SK-N-MC (cell line): ENCODE data around the gene GABPB2.

Experiments used
- DNase-seq: peaks from one replicate; pipeline ENCODE4 v3.0.0-alpha.2; 2011; ENCODE audit warnings: low read depth, low spot score
- H3K27ac ChIP-seq: fragments of 200-600 bp; sonication (generic); 2 replicates; pipeline ENCODE4 v1.5.1; 2016; ENCODE audit warnings: mixed run types
- H3K36me3 ChIP-seq: fragments of 200-600 bp; sonication (generic); 2 replicates; pipeline ENCODE4 v1.6.1; 2017; ENCODE audit warnings: antibody characterized with exemption, low read length, mixed read lengths; ENCODE audit not compliant: insufficient read depth
- H3K4me3 ChIP-seq: fragments of 200-600 bp; sonication (generic); 2 replicates; pipeline ENCODE4 v1.5.1; 2016
- H3K9ac ChIP-seq: fragments of 200-600 bp; sonication (generic); 2 replicates; pipeline ENCODE4 v1.8.0; 2017; ENCODE audit warnings: mixed run types, mixed read lengths; ENCODE audit not compliant: insufficient read length
- H3K9me3 ChIP-seq: fragments of 200-600 bp; sonication (generic); 2 replicates; pipeline ENCODE4 v1.6.1; 2017; ENCODE audit warnings: low read depth, mild to moderate bottlenecking, antibody characterized with exemption, low read length, moderate library complexity, mixed read lengths
- EZH2 ChIP-seq: fragments of 200-600 bp; sonication (generic); IDR thresholded peaks from one replicate; pipeline ENCODE4 v1.6.1; 2017; ENCODE audit warnings: antibody characterized with exemption
- FOXP2 ChIP-seq: optimal IDR thresholded peaks from 2 replicates; pipeline ENCODE3; 2011; ENCODE audit warnings: mild to moderate bottlenecking, moderate library complexity; ENCODE audit not compliant: insufficient read depth; ENCODE audit errors: extremely low read length, control extremely low read depth
- POLR2AphosphoS5 ChIP-seq: IDR thresholded peaks from 2 replicates; pipeline ENCODE4 v1.6.1; 2012; ENCODE audit warnings: mild to moderate bottlenecking, low read depth, low read length, borderline replicate concordance

GABPB2 gene

DNA sequence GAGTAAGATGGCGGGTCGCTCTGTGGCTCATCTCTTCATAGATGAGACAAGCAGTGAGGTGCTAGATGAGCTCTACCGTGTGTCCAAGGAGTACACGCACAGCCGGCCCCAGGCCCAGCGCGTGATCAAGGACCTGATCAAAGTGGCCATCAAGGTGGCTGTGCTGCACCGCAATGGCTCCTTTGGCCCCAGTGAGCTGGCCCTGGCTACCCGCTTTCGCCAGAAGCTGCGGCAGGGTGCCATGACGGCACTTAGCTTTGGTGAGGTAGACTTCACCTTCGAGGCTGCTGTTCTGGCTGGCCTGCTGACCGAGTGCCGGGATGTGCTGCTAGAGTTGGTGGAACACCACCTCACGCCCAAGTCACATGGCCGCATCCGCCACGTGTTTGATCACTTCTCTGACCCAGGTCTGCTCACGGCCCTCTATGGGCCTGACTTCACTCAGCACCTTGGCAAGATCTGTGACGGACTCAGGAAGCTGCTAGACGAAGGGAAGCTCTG, 88.2 kb downstream of the GABPB2 start:
- H3K36me3 ChIP-seq = peaks cover 25% of the 10 kb centered on the region; the same call in 1 of the 2 replicates
- no peak overlapping the region for H3K9ac ChIP-seq
- no peak overlapping the region for H3K4me3 ChIP-seq
- no peaks in the 10 kb centered on the region for H3K9me3 ChIP-seq
- H3K27ac ChIP-seq = no peak overlapping the region
- TF ChIP-seq POLR2AphosphoS5 (no peak), FOXP2 (no peak), EZH2 (no peak)
- no peak for DNase-seq

DNA sequence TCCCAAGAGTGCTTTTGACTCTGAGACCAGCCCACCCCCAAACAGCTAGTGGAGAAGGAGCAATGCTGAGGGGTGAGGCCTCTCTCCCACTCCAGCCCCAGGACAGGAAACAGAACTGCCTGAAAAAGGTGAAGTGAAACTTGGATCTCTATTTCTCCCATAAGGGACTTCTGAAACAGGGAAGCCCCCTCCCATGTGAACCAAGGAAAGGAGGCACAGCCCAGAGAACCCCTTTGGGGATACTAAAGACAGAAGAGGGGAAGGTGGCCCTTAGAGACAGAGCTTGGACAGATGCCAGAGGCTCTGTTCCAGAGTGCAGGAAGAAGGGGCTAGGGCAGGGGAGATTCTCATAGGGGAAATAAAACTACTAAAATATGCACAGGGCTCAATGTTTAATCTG, 88.8 kb downstream of the GABPB2 start:
- Histone ChIP-seq H3K27ac (no peak overlapping the region), H3K9me3 (no peaks in the 10 kb centered on the region), H3K9ac (no peak overlapping the region), H3K4me3 (no peak overlapping the region), H3K36me3 (peaks cover 25% of the 10 kb centered on the region; the same call in 1 of the 2 replicates)
- no peak for DNase-seq
- TF ChIP-seq EZH2 (no peak), POLR2AphosphoS5 (no peak), FOXP2 (no peak)

DNA sequence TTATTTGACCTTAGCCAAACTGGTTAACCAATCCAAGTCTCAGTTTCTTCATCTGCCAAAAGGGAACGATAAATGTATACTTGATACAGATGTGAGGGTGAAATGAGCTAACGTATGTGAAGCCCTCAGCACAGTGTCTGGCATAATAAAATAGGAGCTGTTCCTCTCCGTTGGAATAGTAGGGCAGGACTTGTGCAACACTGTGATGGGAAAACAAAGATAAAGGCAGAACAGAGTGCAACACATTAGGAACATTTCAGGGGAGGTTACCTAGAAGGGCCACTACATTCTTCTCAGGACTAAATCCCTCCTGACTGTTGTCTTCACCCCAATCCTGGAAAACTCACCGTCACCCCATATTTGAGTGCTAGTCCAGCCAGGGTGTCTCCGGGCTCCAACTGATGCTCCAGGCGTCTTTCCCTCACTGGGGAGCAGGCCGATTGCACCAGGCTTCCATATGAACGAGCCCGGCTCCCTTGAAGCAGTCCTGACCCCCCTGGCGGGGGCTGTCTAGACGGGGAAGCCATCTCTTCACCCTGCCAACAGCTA, 94.2 kb downstream of the GABPB2 start:
- no peak for TF ChIP-seq FOXP2
- no peak for TF ChIP-seq POLR2AphosphoS5
- no peak for TF ChIP-seq EZH2
- H3K27ac ChIP-seq = no peak overlapping the region

DNA sequence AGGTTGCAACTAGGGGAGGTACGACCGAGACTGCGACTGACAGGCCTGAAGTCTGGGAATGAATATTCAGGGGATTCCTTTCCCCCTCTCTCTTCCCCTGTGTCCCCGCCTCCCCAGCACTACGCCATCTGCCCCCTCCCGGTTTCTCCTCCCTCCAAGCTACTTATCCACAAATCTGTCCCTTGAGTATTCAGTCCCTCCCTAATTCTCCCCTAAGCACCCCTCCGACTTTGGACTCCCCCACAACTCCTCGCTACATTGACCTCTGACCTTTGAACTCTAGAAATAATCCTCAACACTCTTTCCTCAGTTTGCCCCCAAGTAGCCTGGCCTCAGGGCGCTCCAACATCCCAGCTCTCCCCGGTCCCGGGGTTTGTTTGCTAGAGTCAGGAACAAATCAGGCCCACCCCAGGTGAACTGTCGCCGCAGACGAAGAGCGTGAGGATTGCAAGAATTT, 94.7 kb downstream of the GABPB2 start:
- Histone ChIP-seq H3K27ac (peak overlapping the region; percentile 79), H3K4me3 (peak overlapping the region; percentile 87), H3K36me3 (peaks cover 24% of the 10 kb centered on the region), H3K9ac (peak overlapping the region; percentile 88), H3K9me3 (no peaks in the 10 kb centered on the region)
- no peak for TF ChIP-seq POLR2AphosphoS5
- no peak for TF ChIP-seq FOXP2
- TF ChIP-seq EZH2 = no peak
- DNase-seq = no peak

More for the DNA sequence above, 94.2 kb downstream of the GABPB2 start:
- DNase-seq = no peak
- peak overlapping the region; percentile 87 for H3K4me3 ChIP-seq
- peak overlapping the region; percentile 88 for H3K9ac ChIP-seq
- peaks cover 25% of the 10 kb centered on the region for H3K36me3 ChIP-seq
- H3K9me3 ChIP-seq = no peaks in the 10 kb centered on the region

DNA sequence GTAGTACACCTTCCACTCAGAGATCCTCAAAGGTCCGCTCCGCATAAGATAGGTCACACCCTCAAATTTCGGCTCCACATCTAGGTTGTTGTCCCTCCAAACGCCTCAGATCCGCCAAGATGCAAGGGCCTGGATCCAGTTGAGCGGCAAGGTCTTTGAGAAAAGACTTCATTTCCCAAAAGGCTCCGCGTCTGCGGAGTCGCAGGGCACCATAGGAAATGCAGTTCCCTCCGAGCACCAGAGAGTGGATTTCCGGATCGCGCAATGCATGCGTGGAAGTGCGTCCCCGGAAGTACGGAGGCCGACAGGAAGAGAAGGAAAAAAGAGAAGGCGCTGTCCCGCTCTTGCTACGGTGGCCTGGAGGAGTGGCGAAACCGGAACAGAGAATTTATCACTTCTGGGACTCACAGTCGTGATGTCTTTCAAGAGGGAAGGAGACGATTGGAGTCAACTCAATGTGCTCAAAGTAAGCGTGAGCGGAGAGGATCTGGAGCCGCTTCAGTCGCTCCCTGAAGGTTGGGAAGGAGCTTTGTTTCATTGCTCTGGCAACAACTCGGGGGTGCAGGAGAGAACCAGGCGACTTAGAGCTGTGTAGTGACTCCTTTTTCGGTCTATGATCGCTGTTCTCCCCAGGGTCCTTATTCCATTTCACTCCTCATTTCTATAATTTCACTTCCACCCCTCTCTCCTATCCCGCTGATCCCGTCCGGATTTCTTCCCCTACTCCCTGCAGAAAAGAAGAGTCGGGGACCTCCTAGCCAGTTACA, 95.4 kb downstream of the GABPB2 start, which contains the start of the genes LYSMD1 and SCNM1:
Gene LYSMD1, minus strand, starts transcription at position 165 of the 767 bp plus-strand sequence. CDS start 644 bp downstream, outside the sequence.
Gene SCNM1, plus strand, starts transcription at position 407 of the 767 bp plus-strand sequence. Its CDS starts 9 bp downstream, at position 416.
- DNase-seq = peak; percentile 98
- Histone ChIP-seq H3K4me3 (peak within 1 kb of the TSS; percentile 87), H3K9me3 (no peaks in the 10 kb centered on the region), H3K27ac (peak within 1 kb of the TSS; percentile 79), H3K36me3 (peaks cover 20% of the 10 kb centered on the region), H3K9ac (peak within 1 kb of the TSS; percentile 91)
- TF ChIP-seq EZH2 = no peak
- TF ChIP-seq FOXP2 = peak; percentile 96
- TF ChIP-seq POLR2AphosphoS5 = peak; percentile 88

DNA sequence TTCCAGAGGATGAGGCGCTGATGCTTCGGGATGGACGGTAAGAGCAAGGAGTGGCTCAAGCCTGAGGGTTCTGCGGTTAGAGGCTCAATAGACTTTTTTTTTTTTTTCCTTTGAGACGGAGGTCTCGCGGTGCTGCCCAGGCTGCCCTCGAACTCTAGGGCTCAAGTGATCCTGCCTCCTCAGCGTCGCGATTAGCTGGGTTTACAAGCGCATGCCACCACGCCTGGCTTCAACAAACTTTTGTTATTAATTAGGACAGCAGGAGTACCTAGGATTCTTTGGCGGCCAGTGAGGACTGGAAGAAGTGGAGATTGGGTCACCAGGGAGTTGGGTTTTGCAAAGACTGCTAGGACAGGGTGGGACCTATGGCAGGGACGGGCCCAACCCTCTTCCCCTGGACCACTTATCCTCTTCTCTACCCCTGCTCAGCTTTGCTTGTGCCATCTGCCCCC, 96.0 kb downstream of the GABPB2 start:
- no peak for DNase-seq
- peak overlapping the region; percentile 87 for H3K4me3 ChIP-seq
- peaks cover 18% of the 10 kb centered on the region for H3K36me3 ChIP-seq
- no peak for TF ChIP-seq EZH2
- no peak for TF ChIP-seq POLR2AphosphoS5
- no peak for TF ChIP-seq FOXP2
- peak overlapping the region; percentile 54; the same call in 1 of the 2 replicates for H3K27ac ChIP-seq
- H3K9me3 ChIP-seq = no peaks in the 10 kb centered on the region
- H3K9ac ChIP-seq = peak overlapping the region; percentile 91

DNA sequence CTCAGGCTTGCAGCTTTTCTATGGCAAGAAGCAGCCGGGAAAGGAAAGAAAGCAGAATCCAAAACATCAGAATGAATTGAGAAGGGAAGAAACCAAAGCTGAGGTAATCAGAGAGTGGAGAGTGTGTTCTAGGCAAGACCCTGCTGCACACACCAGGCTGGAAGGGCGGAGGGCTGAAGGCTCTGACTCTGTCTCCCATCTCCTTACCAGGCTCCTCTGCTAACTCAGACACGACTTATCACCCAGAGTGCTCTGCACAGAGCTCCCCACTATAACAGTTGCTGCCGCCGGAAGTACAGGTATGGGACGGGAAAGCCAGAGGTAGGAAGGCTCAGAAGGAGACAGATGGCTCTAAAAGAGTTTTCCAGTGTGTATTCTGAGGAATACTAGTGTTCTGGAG, 96.6 kb downstream of the GABPB2 start:
- Histone ChIP-seq H3K27ac (no peak overlapping the region), H3K9me3 (no peaks in the 10 kb centered on the region), H3K36me3 (peaks cover 13% of the 10 kb centered on the region), H3K9ac (peak overlapping the region; percentile 91), H3K4me3 (peak overlapping the region; percentile 87)
- TF ChIP-seq EZH2 (no peak), FOXP2 (no peak), POLR2AphosphoS5 (no peak)
- no peak for DNase-seq

DNA sequence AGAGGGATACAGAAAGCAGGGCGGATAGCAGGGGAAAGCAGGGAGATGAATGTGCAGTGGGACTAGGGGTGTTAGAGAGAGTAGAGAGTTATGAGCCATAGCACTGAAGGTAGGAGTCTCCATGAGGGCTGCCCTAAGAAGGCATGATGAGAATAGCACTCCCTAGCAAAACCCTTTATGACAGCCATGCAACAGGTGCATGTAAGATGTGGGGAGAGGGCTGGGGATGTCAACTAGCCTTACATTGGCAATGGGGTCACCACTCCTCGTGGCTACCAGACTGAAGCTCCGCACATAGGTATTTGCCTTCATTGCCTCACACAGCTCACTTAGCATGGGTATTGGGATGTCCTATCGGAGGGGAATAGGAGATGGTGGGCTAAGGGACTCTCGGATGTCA, 100.6 kb downstream of the GABPB2 start:
- H3K4me3 ChIP-seq = no peak overlapping the region
- TF ChIP-seq EZH2 (no peak), POLR2AphosphoS5 (no peak), FOXP2 (no peak)
- H3K9ac ChIP-seq = no peak overlapping the region
- H3K36me3 ChIP-seq = peaks cover 33% of the 10 kb centered on the region
- no peak overlapping the region for H3K27ac ChIP-seq
- no peak for DNase-seq
- no peaks in the 10 kb centered on the region for H3K9me3 ChIP-seq
